HG02642 (cell line): ENCODE results near the gene HRCT1.

Source experiments
- ATAC-seq: cut with Tn5 transposase; IDR thresholded peaks from one replicate; pipeline ENCODE4 v1.9.1; 2021; ENCODE audit warnings: mild to moderate bottlenecking; ENCODE audit not compliant: unreplicated experiment, poor library complexity

HRCT1 gene

GRCh38 chr9:35939679-35940250 lies 33.8 kb downstream of the HRCT1 start:
- ATAC-seq, result no peak

- no peak for ATAC-seq
These were observed 34.7 kb downstream of the HRCT1 start for GRCh38 chr9:35940458-35941407.

GRCh38 chr9:35942286-35942685 lies 36.3 kb downstream of the HRCT1 start:
- no peak for ATAC-seq

GRCh38 chr9:35944173-35944572 lies 38.2 kb downstream of the HRCT1 start:
- ATAC-seq, result no peak

GRCh38 chr9:35944841-35945240 lies 38.8 kb downstream of the HRCT1 start:
- no peak for ATAC-seq

- no peak for ATAC-seq
These were observed 39.5 kb downstream of the HRCT1 start for GRCh38 chr9:35945341-35946018.

- ATAC-seq, result no peak
These were observed 42.4 kb downstream of the HRCT1 start for GRCh38 chr9:35948451-35948850.

GRCh38 chr9:35948901-35949318 lies 42.9 kb downstream of the HRCT1 start:
- ATAC-seq, result no peak

- no peak for ATAC-seq
These were observed 45.7 kb downstream of the HRCT1 start for GRCh38 chr9:35951736-35952135.

- no peak for ATAC-seq
These were observed 46.7 kb downstream of the HRCT1 start for GRCh38 chr9:35952526-35953191.

- ATAC-seq, result no peak
These were observed 49.0 kb downstream of the HRCT1 start for GRCh38 chr9:35954942-35955546.

GRCh38 chr9:35956651-35957050 lies 50.6 kb downstream of the HRCT1 start:
- no peak for ATAC-seq
